GM12878 (cell line): Measurements from ENCODE around the gene TEX22. TPM values are rescaled to one million over a fixed set of nuclear protein-coding genes. Genes with fewer than 3 reads are reported as not detected.

Experiments
- ATAC-seq: fragments of 200-7000 bp; cut with Tn5 transposase; 3 replicates; pipeline ENCODE4 v1.9.1; 2020; ENCODE audit warnings: mild to moderate bottlenecking, moderate library complexity
- BruUV-seq: library from RNA; stranded (reverse); fragments of 400-500 nt; replicated peaks from 2 replicates; lab custom pipeline; 2021; lab: Mats Ljungman, UMichigan
- CTCF ChIA-PET: fragments of 300-600 bp; sonication (Branson Sonifier 250); formaldehyde crosslinking; extraction: SDS; loops from one replicate; lab custom pipeline; 2021; ENCODE audit warnings: inconsistent platforms; lab: Yijun Ruan, JAX
- POLR2A ChIA-PET: fragments of 350-600 bp; formaldehyde crosslinking; extraction: SDS; loops from one replicate; lab custom pipeline; 2021; ENCODE audit warnings: inconsistent platforms; lab: Charles Lee
- RAD21 ChIA-PET: fragments of 300-600 bp; sonication (Branson Sonifier 250); formaldehyde crosslinking; loops from one replicate; lab custom pipeline; 2023; ENCODE audit warnings: antibody characterized with exemption; ENCODE audit not compliant: unreplicated experiment; lab: Charles Lee
- SMC1A ChIA-PET: fragments of 300-600 bp; sonication (Branson Sonifier 250); formaldehyde crosslinking; loops from one replicate; lab custom pipeline; 2023; ENCODE audit not compliant: unreplicated experiment, uncharacterized antibody; lab: Charles Lee
- DNase-seq: peaks from one replicate; pipeline ENCODE4 v3.0.0-alpha.2; 2011; ENCODE audit warnings: low read depth, low spot score
- FAIRE-seq: peaks from 3 replicates; lab custom pipeline; 2011; peaks lifted over from hg19 to GRCh38; lab: Jason Lieb, UNC
- H2AFZ ChIP-seq: 2 replicates; pipeline ENCODE4 v1.6.0; 2011; ENCODE audit warnings: low read depth, low read length, control low read depth; ENCODE audit not compliant: control insufficient read depth
- H3K27ac ChIP-seq: 2 replicates; pipeline ENCODE4 v1.5.1; 2011; ENCODE audit warnings: control low read depth; ENCODE audit not compliant: control insufficient read depth, insufficient read depth
- H3K27me3 ChIP-seq, 2 experiments: replicated peaks in 1 of 2; 2 replicates each; pipeline versions ENCODE4 v1.6.0 to v1.6.1; 2011; ENCODE audit warnings: low read length in 1 of 2; ENCODE audit not compliant: control insufficient read depth in 2 of 2, insufficient read depth in 2 of 2
- H3K36me3 ChIP-seq, 2 experiments: 2 replicates each; pipeline ENCODE4 v1.5.1; 2011; ENCODE audit warnings: low read length in 1 of 2; ENCODE audit not compliant: control insufficient read depth in 2 of 2, insufficient read depth in 2 of 2
- H3K4me1 ChIP-seq: 2 replicates; pipeline ENCODE4 v1.6.1; 2011; ENCODE audit warnings: mild to moderate bottlenecking, low read length, moderate library complexity, mixed read lengths; ENCODE audit not compliant: control insufficient read depth, insufficient read depth
- H3K4me2 ChIP-seq: 2 replicates; pipeline ENCODE4 v1.6.0; 2011; ENCODE audit warnings: control low read depth; ENCODE audit not compliant: control insufficient read depth, insufficient read depth
- H3K4me3 ChIP-seq: fragments of 200-600 bp; sonication (generic); 2 replicates; pipeline ENCODE4 v1.5.1; 2016
- H3K79me2 ChIP-seq: 2 replicates; pipeline ENCODE4 v1.6.0; 2011; ENCODE audit warnings: low read length; ENCODE audit not compliant: control insufficient read depth, insufficient read depth
- H3K9ac ChIP-seq: 2 replicates; pipeline ENCODE4 v1.8.0; 2011; ENCODE audit warnings: low read length, control low read depth, mixed read lengths; ENCODE audit not compliant: control insufficient read depth, insufficient read depth
- H3K9me3 ChIP-seq: replicated peaks from 3 replicates; pipeline ENCODE4 v1.5.1; 2011; ENCODE audit warnings: mild to moderate bottlenecking, low read length; ENCODE audit not compliant: control insufficient read depth, insufficient read depth
- H4K20me1 ChIP-seq: 2 replicates; pipeline ENCODE4 v1.6.0; 2011; ENCODE audit not compliant: control insufficient read depth, insufficient read depth
- CBFB ChIP-seq: IDR thresholded peaks from 2 replicates; pipeline ENCODE4 v1.6.1; 2016; ENCODE audit warnings: antibody characterized with exemption, low read depth
- CBX5 ChIP-seq: sonication (generic); IDR thresholded peaks from 2 replicates; pipeline ENCODE4 v1.6.1; 2016; ENCODE audit warnings: low read depth, moderate library complexity, mild to moderate bottlenecking, inconsistent platforms
- CHD1 ChIP-seq: IDR thresholded peaks from 2 replicates; pipeline ENCODE4 v1.6.1; 2012; ENCODE audit warnings: low read depth, low read length, improper control_type of control experiment
- IKZF1 ChIP-seq: fragments of 450-650 bp; conservative IDR thresholded peaks from 2 replicates; pipeline ENCODE4 v1.6.1; 2017; ENCODE audit warnings: antibody characterized with exemption, mild to moderate bottlenecking
- NRF1 ChIP-seq: conservative IDR thresholded peaks from 2 replicates; pipeline ENCODE4 v1.6.1; 2011; ENCODE audit warnings: mild to moderate bottlenecking, low read depth, low read length, improper control_type of control experiment
- PML ChIP-seq: IDR thresholded peaks from 2 replicates; pipeline ENCODE4 v1.6.1; 2012; ENCODE audit warnings: low read length, inconsistent platforms
- POU2F2 ChIP-seq: IDR thresholded peaks from 3 replicates; pipeline ENCODE4 v1.6.1; 2011; ENCODE audit warnings: low read depth, mild to moderate bottlenecking, low read length, borderline replicate concordance
- RELA ChIP-seq: fragments of 450-650 bp; IDR thresholded peaks from 2 replicates; pipeline ENCODE4 v1.8.0; 2014; ENCODE audit warnings: borderline replicate concordance; ENCODE audit not compliant: partially characterized antibody
- SMARCA5 ChIP-seq: fragments of 450-650 bp; IDR thresholded peaks from 2 replicates; pipeline ENCODE4 v1.6.1; 2017; ENCODE audit warnings: mild to moderate bottlenecking
- SPI1 ChIP-seq: IDR thresholded peaks from 2 replicates; pipeline ENCODE4 v1.6.1; 2011; ENCODE audit warnings: low read depth, mild to moderate bottlenecking, low read length, moderate library complexity, borderline replicate concordance; ENCODE audit not compliant: insufficient read depth
- TARDBP ChIP-seq: IDR thresholded peaks from 2 replicates; pipeline ENCODE4 v1.6.1; 2016; ENCODE audit warnings: borderline replicate concordance
- ZNF217 ChIP-seq: fragments of 450-650 bp; IDR thresholded peaks from 2 replicates; pipeline ENCODE4 v1.6.1; 2017; ENCODE audit warnings: antibody characterized with exemption, mild to moderate bottlenecking
- ZNF274 ChIP-seq: IDR thresholded peaks from one replicate; pipeline ENCODE4 v1.8.0; 2011; ENCODE audit not compliant: insufficient read length, insufficient read depth
- ZNF622 ChIP-seq: fragments of 450-650 bp; IDR thresholded peaks from 2 replicates; pipeline ENCODE4 v1.6.1; 2017; ENCODE audit warnings: mild to moderate bottlenecking, inconsistent platforms
- WGBS: methylation state at CpG from one replicate; pipeline ENCODE4 v1.1.6; 2016; ENCODE audit warnings: low lambda C conversion rate; ENCODE audit not compliant: insufficient replicate concordance, insufficient coverage; ENCODE audit errors: missing lambda C conversion rate; 5-methylcytosine and 5-hydroxymethylcytosine counted together
- in situ Hi-C: fragments of 300-500 bp; cut with MboI; formaldehyde crosslinking; loops from 9 replicates; pipeline ENCODE4 v1.14.3; 2018; ENCODE audit warnings: mixed read lengths
- intact Hi-C: fragments of 100-400 bp; cut with micrococcal nuclease; formaldehyde crosslinking; loops from one replicate; pipeline ENCODE4 v1.14.2; 2022; ENCODE audit not compliant: unreplicated experiment
- polyA plus RNA-seq, 11 experiments: library from polyadenylated mRNA; depleted of rRNA in 4 of 11; unstranded in 6 of 11; stranded (reverse) in 5 of 11; fragments of >200 nt; fragmentation: Nextera tagmentation in 4 of 11; fragmentation: Illumina TruSeq in 1 of 11; extraction: Ambion mirVana in 4 of 11; extraction: Trizol in 1 of 11; gene quantifications; 1 replicate in 1 of 11; 2 replicates in 10 of 11; pipeline versions ENCODE4 v1.2.1 to v1.2.3, GENCODE V29; 2011 to 2016; ENCODE audit warnings: inconsistent platforms in 2 of 11, missing spikeins in 2 of 11, low read depth in 1 of 11
- total RNA-seq, 4 experiments: library from RNA; depleted of rRNA in 3 of 4; stranded (reverse); fragments of >200 nt in 3 of 4; fragmentation: Illumina TruSeq in 1 of 4; extraction: Trizol in 1 of 4; gene quantifications; 2 replicates each; pipeline versions ENCODE4 v1.2.1 to v1.2.3, GENCODE V29; 2013 to 2021
- TF ChIP-seq, protein P1 (sequence below): IDR thresholded peaks from 2 replicates; pipeline ENCODE4 v1.6.1; 2012; ENCODE audit warnings: low read depth, low read length, improper control_type of control experiment
- TF ChIP-seq, protein P2 (sequence below): fragments of 150-350 bp; IDR thresholded peaks from 2 replicates; pipeline ENCODE4 v1.6.1; 2016; ENCODE audit warnings: low read depth, low read length
- TF ChIP-seq, protein P3 (sequence below): IDR thresholded peaks from 2 replicates; pipeline ENCODE4 v1.6.1; 2011; ENCODE audit warnings: low read depth, mild to moderate bottlenecking, low read length, moderate library complexity, borderline replicate concordance; ENCODE audit errors: extremely low read depth
- TF ChIP-seq, protein P4 (sequence below): fragments of 450-650 bp; conservative IDR thresholded peaks from 2 replicates; pipeline ENCODE4 v1.6.1; 2017; ENCODE audit warnings: mild to moderate bottlenecking, moderate library complexity

TEX22 gene
- total and polyA plus RNA-seq, 10 of the 15 experiments (the other 5 are each of a cell fraction or from before 2014, with no cell fraction given): 0.02 to 4.0 (median 0.63) TPM; not detected in 1

DNA sequence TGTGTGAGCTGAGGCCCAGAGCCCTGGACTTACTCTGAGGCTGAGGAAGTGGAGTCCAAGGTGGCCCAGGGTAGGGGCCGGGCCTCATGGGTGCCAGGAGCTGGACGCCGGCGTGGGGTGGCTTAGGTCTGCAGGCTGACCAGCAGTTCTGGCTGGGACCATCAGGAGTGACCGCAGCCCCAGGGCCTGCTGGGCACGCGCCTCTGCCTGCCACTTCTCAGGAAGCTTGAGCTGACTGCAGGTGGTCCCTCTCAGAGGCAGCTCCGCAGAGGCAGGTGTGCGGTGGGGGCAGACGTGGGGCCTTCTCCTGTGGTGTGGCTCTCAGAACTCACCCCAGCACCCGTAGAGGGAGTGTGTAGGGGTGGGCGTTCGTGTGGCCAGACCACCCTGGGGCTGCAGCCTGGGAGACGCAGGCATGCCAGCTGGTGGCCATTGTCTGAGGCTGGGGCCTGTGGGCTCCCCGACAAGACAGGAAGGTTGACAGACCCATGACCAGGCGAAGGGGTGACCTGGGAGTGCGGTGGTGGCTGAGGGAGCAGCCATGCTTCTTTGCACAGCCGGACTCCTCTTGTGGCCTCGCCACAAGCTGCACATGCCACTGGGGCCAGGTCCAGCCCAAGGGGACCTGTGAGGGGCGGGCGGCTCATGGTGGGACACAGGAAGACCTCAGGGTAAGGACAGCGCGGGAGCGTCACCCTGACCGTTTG, 40.0 kb upstream of the TEX22 start:
- ChIA-PET RAD21 (no interaction called here), POLR2A (no interaction called here), SMC1A (no interaction called here), CTCF (no interaction called here)
- FAIRE-seq: no peak
- H3K4me2 ChIP-seq: no peak overlapping the region
- H2AFZ ChIP-seq: no peak overlapping the region
- no peaks in the 10 kb centered on the region for H3K27me3 ChIP-seq
- intact Hi-C loops (no loop called here), in situ Hi-C loops (no loop called here)
- no peak overlapping the region for H3K9ac ChIP-seq
- H3K4me3 ChIP-seq: no peak overlapping the region
- DNase-seq: no peak
- no peak for ATAC-seq
- TF ChIP-seq, protein P1, sequence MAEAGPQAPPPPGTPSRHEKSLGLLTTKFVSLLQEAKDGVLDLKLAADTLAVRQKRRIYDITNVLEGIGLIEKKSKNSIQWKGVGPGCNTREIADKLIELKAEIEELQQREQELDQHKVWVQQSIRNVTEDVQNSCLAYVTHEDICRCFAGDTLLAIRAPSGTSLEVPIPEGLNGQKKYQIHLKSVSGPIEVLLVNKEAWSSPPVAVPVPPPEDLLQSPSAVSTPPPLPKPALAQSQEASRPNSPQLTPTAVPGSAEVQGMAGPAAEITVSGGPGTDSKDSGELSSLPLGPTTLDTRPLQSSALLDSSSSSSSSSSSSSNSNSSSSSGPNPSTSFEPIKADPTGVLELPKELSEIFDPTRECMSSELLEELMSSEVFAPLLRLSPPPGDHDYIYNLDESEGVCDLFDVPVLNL: no peak
- TF ChIP-seq TARDBP: no peak
- no peak for TF ChIP-seq SMARCA5
- TF ChIP-seq CBFB: no peak
- no peak for TF ChIP-seq CHD1
- TF ChIP-seq, protein P2, sequence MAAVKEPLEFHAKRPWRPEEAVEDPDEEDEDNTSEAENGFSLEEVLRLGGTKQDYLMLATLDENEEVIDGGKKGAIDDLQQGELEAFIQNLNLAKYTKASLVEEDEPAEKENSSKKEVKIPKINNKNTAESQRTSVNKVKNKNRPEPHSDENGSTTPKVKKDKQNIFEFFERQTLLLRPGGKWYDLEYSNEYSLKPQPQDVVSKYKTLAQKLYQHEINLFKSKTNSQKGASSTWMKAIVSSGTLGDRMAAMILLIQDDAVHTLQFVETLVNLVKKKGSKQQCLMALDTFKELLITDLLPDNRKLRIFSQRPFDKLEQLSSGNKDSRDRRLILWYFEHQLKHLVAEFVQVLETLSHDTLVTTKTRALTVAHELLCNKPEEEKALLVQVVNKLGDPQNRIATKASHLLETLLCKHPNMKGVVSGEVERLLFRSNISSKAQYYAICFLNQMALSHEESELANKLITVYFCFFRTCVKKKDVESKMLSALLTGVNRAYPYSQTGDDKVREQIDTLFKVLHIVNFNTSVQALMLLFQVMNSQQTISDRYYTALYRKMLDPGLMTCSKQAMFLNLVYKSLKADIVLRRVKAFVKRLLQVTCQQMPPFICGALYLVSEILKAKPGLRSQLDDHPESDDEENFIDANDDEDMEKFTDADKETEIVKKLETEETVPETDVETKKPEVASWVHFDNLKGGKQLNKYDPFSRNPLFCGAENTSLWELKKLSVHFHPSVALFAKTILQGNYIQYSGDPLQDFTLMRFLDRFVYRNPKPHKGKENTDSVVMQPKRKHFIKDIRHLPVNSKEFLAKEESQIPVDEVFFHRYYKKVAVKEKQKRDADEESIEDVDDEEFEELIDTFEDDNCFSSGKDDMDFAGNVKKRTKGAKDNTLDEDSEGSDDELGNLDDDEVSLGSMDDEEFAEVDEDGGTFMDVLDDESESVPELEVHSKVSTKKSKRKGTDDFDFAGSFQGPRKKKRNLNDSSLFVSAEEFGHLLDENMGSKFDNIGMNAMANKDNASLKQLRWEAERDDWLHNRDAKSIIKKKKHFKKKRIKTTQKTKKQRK: no peak
- TF ChIP-seq POU2F2: no peak
- TF ChIP-seq CBX5: no peak
- no peak for TF ChIP-seq IKZF1
- TF ChIP-seq RELA: no peak
- TF ChIP-seq, protein P3, sequence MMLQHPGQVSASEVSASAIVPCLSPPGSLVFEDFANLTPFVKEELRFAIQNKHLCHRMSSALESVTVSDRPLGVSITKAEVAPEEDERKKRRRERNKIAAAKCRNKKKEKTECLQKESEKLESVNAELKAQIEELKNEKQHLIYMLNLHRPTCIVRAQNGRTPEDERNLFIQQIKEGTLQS: no peak
- TF ChIP-seq, protein P4, sequence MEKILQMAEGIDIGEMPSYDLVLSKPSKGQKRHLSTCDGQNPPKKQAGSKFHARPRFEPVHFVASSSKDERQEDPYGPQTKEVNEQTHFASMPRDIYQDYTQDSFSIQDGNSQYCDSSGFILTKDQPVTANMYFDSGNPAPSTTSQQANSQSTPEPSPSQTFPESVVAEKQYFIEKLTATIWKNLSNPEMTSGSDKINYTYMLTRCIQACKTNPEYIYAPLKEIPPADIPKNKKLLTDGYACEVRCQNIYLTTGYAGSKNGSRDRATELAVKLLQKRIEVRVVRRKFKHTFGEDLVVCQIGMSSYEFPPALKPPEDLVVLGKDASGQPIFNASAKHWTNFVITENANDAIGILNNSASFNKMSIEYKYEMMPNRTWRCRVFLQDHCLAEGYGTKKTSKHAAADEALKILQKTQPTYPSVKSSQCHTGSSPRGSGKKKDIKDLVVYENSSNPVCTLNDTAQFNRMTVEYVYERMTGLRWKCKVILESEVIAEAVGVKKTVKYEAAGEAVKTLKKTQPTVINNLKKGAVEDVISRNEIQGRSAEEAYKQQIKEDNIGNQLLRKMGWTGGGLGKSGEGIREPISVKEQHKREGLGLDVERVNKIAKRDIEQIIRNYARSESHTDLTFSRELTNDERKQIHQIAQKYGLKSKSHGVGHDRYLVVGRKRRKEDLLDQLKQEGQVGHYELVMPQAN: no peak
- no peak for TF ChIP-seq NRF1
- no peak for TF ChIP-seq SPI1
- TF ChIP-seq PML: no peak
- TF ChIP-seq ZNF622: no peak
- no peak for TF ChIP-seq ZNF217
- no peak for TF ChIP-seq ZNF274
- WGBS: 85% methylated on average over 25 of the region's 25 CpGs
- BruUV-seq: no TSS peak
- H3K4me1 ChIP-seq: no peaks in the 10 kb centered on the region
- H3K36me3 ChIP-seq: no peaks in the 10 kb centered on the region
- H3K79me2 ChIP-seq: no peaks in the 10 kb centered on the region
- H3K27ac ChIP-seq: no peak overlapping the region
- H4K20me1 ChIP-seq: no peaks in the 10 kb centered on the region
- H3K9me3 ChIP-seq: no peaks in the 10 kb centered on the region; the same call in 2 of the 3 replicates
